Mammary epithelial cell (primary cell): ENCODE results near the gene STXBP6.

Experiments
- EZH2 ChIP-seq: IDR thresholded peaks from 2 replicates; pipeline ENCODE4 v1.6.1; 2012; ENCODE audit warnings: low read length, inconsistent platforms, borderline replicate concordance
- TF ChIP-seq, protein P1 (sequence below), 2 donors: IDR thresholded peaks in 1 of 2; conservative IDR thresholded peaks in 1 of 2; 2 replicates each; pipeline ENCODE4 v1.5.1; 2011 to 2012; ENCODE audit warnings: inconsistent platforms in 2 of 2, low read length in 2 of 2, mild to moderate bottlenecking in 2 of 2, control low read depth in 1 of 2, low read depth in 1 of 2; ENCODE audit not compliant: insufficient read depth in 1 of 2; ENCODE audit errors: extremely low read depth in 1 of 2

DNA sequence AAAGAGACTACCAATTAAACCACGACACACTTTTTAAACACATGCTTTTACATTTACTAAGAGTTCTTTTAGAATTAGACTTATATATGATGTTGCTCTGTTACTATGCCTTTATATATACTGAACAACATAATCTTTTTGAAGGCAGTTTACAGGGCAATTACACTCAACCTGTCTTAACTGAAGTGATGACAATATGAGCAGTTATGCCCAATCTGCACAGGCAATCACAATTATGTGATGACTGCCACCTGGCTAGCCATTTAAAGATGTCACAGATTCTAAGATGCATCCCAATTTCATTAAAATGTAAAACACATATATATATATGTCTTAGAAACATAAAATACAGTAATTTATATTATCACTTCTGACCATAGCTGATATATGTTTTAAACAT is 112.6 kb downstream of the STXBP6 start:
- no peak for TF ChIP-seq EZH2
- TF ChIP-seq, protein P1, sequence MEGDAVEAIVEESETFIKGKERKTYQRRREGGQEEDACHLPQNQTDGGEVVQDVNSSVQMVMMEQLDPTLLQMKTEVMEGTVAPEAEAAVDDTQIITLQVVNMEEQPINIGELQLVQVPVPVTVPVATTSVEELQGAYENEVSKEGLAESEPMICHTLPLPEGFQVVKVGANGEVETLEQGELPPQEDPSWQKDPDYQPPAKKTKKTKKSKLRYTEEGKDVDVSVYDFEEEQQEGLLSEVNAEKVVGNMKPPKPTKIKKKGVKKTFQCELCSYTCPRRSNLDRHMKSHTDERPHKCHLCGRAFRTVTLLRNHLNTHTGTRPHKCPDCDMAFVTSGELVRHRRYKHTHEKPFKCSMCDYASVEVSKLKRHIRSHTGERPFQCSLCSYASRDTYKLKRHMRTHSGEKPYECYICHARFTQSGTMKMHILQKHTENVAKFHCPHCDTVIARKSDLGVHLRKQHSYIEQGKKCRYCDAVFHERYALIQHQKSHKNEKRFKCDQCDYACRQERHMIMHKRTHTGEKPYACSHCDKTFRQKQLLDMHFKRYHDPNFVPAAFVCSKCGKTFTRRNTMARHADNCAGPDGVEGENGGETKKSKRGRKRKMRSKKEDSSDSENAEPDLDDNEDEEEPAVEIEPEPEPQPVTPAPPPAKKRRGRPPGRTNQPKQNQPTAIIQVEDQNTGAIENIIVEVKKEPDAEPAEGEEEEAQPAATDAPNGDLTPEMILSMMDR (conservative IDR thresholded peaks at IDR 0.05 in 1 of 2, IDR thresholded peaks at IDR 0.05 in 1 of 2; ENCODE audit: extremely low read depth in 1 of 2, insufficient read depth in 1 of 2, low read depth in 1 of 2, low read length in 2 of 2): no peak
